ENCODE results near the gene RTN3.
"Not testable (repeated sequence)": the region's sequence is repeated elsewhere in the genome, so short reads cannot be mapped to it uniquely, and the experiment has no call there.

The RTN3 gene

GRCh38 chr11:63767565-63768236, 86.4 kb downstream of the RTN3 start:
- DNase-seq, result peak in 29 of 51 donors; percentile 18 to 78 (median 50)

GRCh38 chr11:63768237-63769041, 87.1 kb downstream of the RTN3 start, which contains the start of gene ZFTA:
Gene ZFTA (minus strand): TSS chr11:63768775. CDS start chr11:63768622, 153 bp downstream.
- peak in 31 of 51 donors; percentile 20 to 71 (median 52) for DNase-seq

- peak in 7 of 51 donors; percentile 13 to 69 (median 30) for DNase-seq
Measured at GRCh38 chr11:63769042-63769713, 87.9 kb downstream of the RTN3 start.

GRCh38 chr11:63769714-63770455, 88.6 kb downstream of the RTN3 start:
- DNase-seq, result peak in 2 of 51 donors; percentile 24 to 27

- DNase-seq, result no peak
Measured at GRCh38 chr11:63770763-63771162, 89.5 kb downstream of the RTN3 start.

- not testable (repeated sequence) for DNase-seq
Measured at GRCh38 chr11:63771741-63772318, 90.5 kb downstream of the RTN3 start.

- DNase-seq, result no peak
Measured at GRCh38 chr11:63775191-63775590, 93.9 kb downstream of the RTN3 start.

GRCh38 chr11:63779039-63779438, 97.7 kb downstream of the RTN3 start:
- no peak for DNase-seq

GRCh38 chr11:63782749-63783148, 101.4 kb downstream of the RTN3 start:
- DNase-seq, result no peak

- DNase-seq, result no peak
Measured at GRCh38 chr11:63783925-63784592, 102.8 kb downstream of the RTN3 start.

- DNase-seq, result no peak
Measured at GRCh38 chr11:63785823-63786222, 104.5 kb downstream of the RTN3 start.

- DNase-seq, result no peak
Measured at GRCh38 chr11:63791495-63792167, 110.3 kb downstream of the RTN3 start.

- no peak for DNase-seq
Measured at GRCh38 chr11:63793161-63793560, 111.9 kb downstream of the RTN3 start.

GRCh38 chr11:63795066-63795465, 113.8 kb downstream of the RTN3 start:
- DNase-seq, result no peak

GRCh38 chr11:63800921-63801320, 119.6 kb downstream of the RTN3 start:
- no peak for DNase-seq

- DNase-seq, result no peak
Measured at GRCh38 chr11:63802637-63803414, 121.5 kb downstream of the RTN3 start.

- DNase-seq, result no peak
Measured at GRCh38 chr11:63804259-63804658, 123.0 kb downstream of the RTN3 start.

- DNase-seq, result no peak
Measured at GRCh38 chr11:63805844-63806415, 124.6 kb downstream of the RTN3 start.

Data from hypothalamus (tissue), 51 donors.